HepG2 (cell line): Measurements from ENCODE around the gene DTNB. TPM values are rescaled to one million over a fixed set of nuclear protein-coding genes. Genes with fewer than 3 reads are reported as not detected.

Experiments
- ATAC-seq: fragments of 200-7000 bp; cut with Tn5 transposase; 3 replicates; pipeline ENCODE4 v1.9.1; 2020; ENCODE audit warnings: mild to moderate bottlenecking, moderate library complexity
- BruUV-seq: library from RNA; stranded (reverse); fragments of 400-500 nt; replicated peaks from 2 replicates; lab custom pipeline; 2021; lab: Mats Ljungman, UMichigan
- CTCF ChIA-PET: fragments of 300-600 bp; formaldehyde crosslinking; extraction: SDS; loops from one replicate; lab custom pipeline; 2021; ENCODE audit warnings: low total read pairs, inconsistent platforms, low intra/inter-chr PET ratio; lab: Yijun Ruan, JAX
- POLR2A ChIA-PET: fragments of 350-600 bp; sonication (Branson Sonifier 250); formaldehyde crosslinking; loops from one replicate; lab custom pipeline; 2020; ENCODE audit warnings: antibody characterized with exemption, inconsistent platforms; lab: Yijun Ruan, JAX
- DNase-seq: peaks from one replicate; pipeline ENCODE4 v3.0.0-alpha.2; 2015; ENCODE audit warnings: low spot score
- FAIRE-seq: peaks from 3 replicates; lab custom pipeline; 2011; peaks lifted over from hg19 to GRCh38; lab: Jason Lieb, UNC
- H2AFZ ChIP-seq: one replicate; pipeline ENCODE4 v1.6.1; 2011; ENCODE audit warnings: low read length, inconsistent platforms
- H3K27ac ChIP-seq: fragments of 300-600 bp; 3 replicates; pipeline ENCODE4 v1.8.0; 2011; ENCODE audit warnings: mixed run types, mild to moderate bottlenecking, mixed read lengths, low read length, inconsistent platforms; ENCODE audit not compliant: insufficient read depth; ENCODE audit errors: extremely low read length
- H3K27me3 ChIP-seq, 2 experiments: fragments of 200-600 bp in 1 of 2; 2 replicates in 1 of 2; 3 replicates in 1 of 2; pipeline versions ENCODE4 v1.6.0 to v1.8.0; 2011; ENCODE audit warnings: low read length in 2 of 2, mild to moderate bottlenecking in 2 of 2, moderate library complexity in 2 of 2, inconsistent platforms in 1 of 2; ENCODE audit not compliant: insufficient read depth in 2 of 2, control insufficient read depth in 1 of 2
- H3K36me3 ChIP-seq, 2 experiments: fragments of 200-600 bp in 1 of 2; replicated peaks in 1 of 2; 2 replicates in 1 of 2; 3 replicates in 1 of 2; pipeline versions ENCODE4 v1.5.1 to v1.8.0; 2011; ENCODE audit warnings: low read length in 2 of 2, inconsistent platforms in 1 of 2; ENCODE audit not compliant: insufficient read depth in 2 of 2, control insufficient read depth in 1 of 2
- H3K4me1 ChIP-seq: 2 replicates; pipeline ENCODE4 v1.5.1; 2012; ENCODE audit warnings: low read length, inconsistent platforms; ENCODE audit not compliant: insufficient read depth
- H3K4me2 ChIP-seq: 2 replicates; pipeline ENCODE4 v1.6.0; 2011; ENCODE audit warnings: low read depth, low read length, inconsistent platforms
- H3K4me3 ChIP-seq, 3 experiments: fragments of 200-600 bp in 1 of 3; sonication (generic), shearing (Covaris generic) in 1 of 3; replicated peaks in 1 of 3; 2 replicates each; pipeline ENCODE4 v1.5.1; 2011 to 2016; ENCODE audit warnings: low read length in 3 of 3, inconsistent platforms in 2 of 3, low read depth in 2 of 3, mild to moderate bottlenecking in 2 of 3, control low read depth in 1 of 3, mixed read lengths in 1 of 3; ENCODE audit not compliant: insufficient read depth in 1 of 3
- H3K79me2 ChIP-seq: one replicate; pipeline ENCODE4 v1.6.1; 2011; ENCODE audit warnings: low read length, inconsistent platforms; ENCODE audit not compliant: insufficient read depth
- H3K9ac ChIP-seq: 2 replicates; pipeline ENCODE4 v1.6.0; 2011; ENCODE audit warnings: mild to moderate bottlenecking, low read depth, low read length, inconsistent platforms; ENCODE audit not compliant: insufficient read depth
- H3K9me3 ChIP-seq: 2 replicates; pipeline ENCODE4 v1.5.1; 2012; ENCODE audit warnings: mild to moderate bottlenecking, low read length
- H4K20me1 ChIP-seq: 2 replicates; pipeline ENCODE4 v1.6.0; 2011; ENCODE audit warnings: inconsistent platforms, mild to moderate bottlenecking, low read length, moderate library complexity; ENCODE audit not compliant: insufficient read depth
- ELK4 ChIP-seq: sonication (generic); formaldehyde crosslinking; IDR thresholded peaks from 2 replicates; pipeline ENCODE4 v1.9.0; 2021; ENCODE audit warnings: missing genetic modification reagents, borderline replicate concordance
- GPBP1L1 ChIP-seq: sonication (generic); formaldehyde crosslinking; IDR thresholded peaks from 2 replicates; pipeline ENCODE4 v1.5.0; 2020; ENCODE audit warnings: mild to moderate bottlenecking, missing genetic modification reagents
- HDAC2 ChIP-seq: sonication (generic); formaldehyde crosslinking; IDR thresholded peaks from 2 replicates; pipeline ENCODE4 v1.4.0; 2020; ENCODE audit warnings: missing genetic modification reagents
- HNF4G ChIP-seq, 2 experiments: sonication (generic) in 1 of 2; formaldehyde crosslinking in 1 of 2; IDR thresholded peaks; 2 replicates each; pipeline versions ENCODE4 v1.4.0 to v1.6.1; 2011 to 2020; ENCODE audit warnings: borderline replicate concordance in 2 of 2, low read depth in 2 of 2, mild to moderate bottlenecking in 2 of 2, low read length in 1 of 2, missing genetic modification reagents in 1 of 2, moderate library complexity in 1 of 2
- MTERF4 ChIP-seq: sonication (generic); formaldehyde crosslinking; IDR thresholded peaks from 2 replicates; pipeline ENCODE4 v1.8.0; 2023; ENCODE audit warnings: mild to moderate bottlenecking, missing genetic modification reagents
- NCOA1 ChIP-seq: sonication (generic); formaldehyde crosslinking; IDR thresholded peaks from 2 replicates; pipeline ENCODE4 v1.9.0; 2021; ENCODE audit warnings: missing genetic modification reagents
- NR2F6 ChIP-seq, 2 experiments: IDR thresholded peaks; 2 replicates each; pipeline ENCODE4 v1.6.1; 2016; ENCODE audit warnings: antibody characterized with exemption in 1 of 2, mild to moderate bottlenecking in 1 of 2
- NRL ChIP-seq: sonication (generic); formaldehyde crosslinking; IDR thresholded peaks from 2 replicates; pipeline ENCODE4 v1.5.0; 2020; ENCODE audit warnings: missing genetic modification reagents, mild to moderate bottlenecking, moderate library complexity, borderline replicate concordance
- PAWR ChIP-seq: sonication (generic); formaldehyde crosslinking; IDR thresholded peaks from 2 replicates; pipeline ENCODE4 v1.4.0; 2020; ENCODE audit warnings: missing genetic modification reagents, mild to moderate bottlenecking, borderline replicate concordance
- SNAPC5 ChIP-seq: sonication (generic); formaldehyde crosslinking; IDR thresholded peaks from 2 replicates; pipeline ENCODE4 v1.8.1; 2023; ENCODE audit warnings: mild to moderate bottlenecking, missing genetic modification reagents, borderline replicate concordance
- ZKSCAN5 ChIP-seq: sonication (generic); formaldehyde crosslinking; IDR thresholded peaks from 2 replicates; pipeline ENCODE4 v1.5.1; 2020; ENCODE audit warnings: mild to moderate bottlenecking, missing genetic modification reagents
- ZNF276 ChIP-seq: sonication (generic); formaldehyde crosslinking; IDR thresholded peaks from 2 replicates; pipeline ENCODE4 v1.4.0; 2020; ENCODE audit warnings: mild to moderate bottlenecking, low read depth, missing genetic modification reagents
- ZNF317 ChIP-seq: sonication (generic); formaldehyde crosslinking; IDR thresholded peaks from 2 replicates; pipeline ENCODE4 v1.5.0; 2020; ENCODE audit warnings: mild to moderate bottlenecking, missing genetic modification reagents
- ZNF781 ChIP-seq: sonication (generic); formaldehyde crosslinking; IDR thresholded peaks from 2 replicates; pipeline ENCODE4 v1.5.1; 2020; ENCODE audit warnings: borderline replicate concordance, mild to moderate bottlenecking, missing genetic modification reagents; ENCODE audit errors: not compliant biosample characterization
- WGBS: methylation state at CpG from one replicate; pipeline ENCODE4 v1.1.6; 2017; ENCODE audit warnings: low lambda C conversion rate; 5-methylcytosine and 5-hydroxymethylcytosine counted together
- in situ Hi-C: cut with HindIII; loops from 2 replicates; pipeline ENCODE4 v1.10.0; 2017; ENCODE audit warnings: low pct_unique_long_range_greater_than_20kb; ENCODE audit not compliant: extremely low pct_ligation_motif_present
- intact Hi-C: fragments of 100-400 bp; cut with micrococcal nuclease; formaldehyde crosslinking; loops from one replicate; pipeline ENCODE4 v1.10.0; 2022; ENCODE audit not compliant: unreplicated experiment
- polyA plus RNA-seq, 8 experiments: library from polyadenylated mRNA; depleted of rRNA in 3 of 8; stranded (reverse) in 7 of 8; unstranded in 1 of 8; fragments of >200 nt; fragmentation: Illumina TruSeq in 4 of 8; extraction: Trizol in 4 of 8; gene quantifications; 2 replicates each; pipeline versions ENCODE4 v1.2.1 to v1.2.3, GENCODE V29; 2011 to 2016; ENCODE audit warnings: low read depth in 4 of 8, missing spikeins in 1 of 8, mixed read lengths in 1 of 8; ENCODE audit not compliant: insufficient read depth in 1 of 8
- total RNA-seq, 5 experiments: library from RNA; depleted of rRNA; stranded (reverse); fragments of >200 nt; fragmentation: Illumina TruSeq; extraction: Trizol; gene quantifications; 2 replicates each; pipeline ENCODE4 v1.2.3, GENCODE V29; 2016; ENCODE audit warnings: low read depth in 1 of 5

DTNB gene
- total and polyA plus RNA-seq, 2 of the 13 experiments (the other 11 are each of a cell fraction or from before 2014, with no cell fraction given): 14.4 to 23.9 TPM

- FAIRE-seq (no peak), DNase-seq (no peak), ATAC-seq (no peak)
- H3K27me3 ChIP-seq: no peaks in the 10 kb centered on the region
- BruUV-seq: no TSS peak
- H3K27ac ChIP-seq: no peak overlapping the region
- H3K9ac ChIP-seq: no peak overlapping the region
- ChIA-PET CTCF (no interaction called here), POLR2A (no interaction called here)
- no peak overlapping the region for H3K4me3 ChIP-seq
- no peaks in the 10 kb centered on the region for H3K9me3 ChIP-seq
- H3K4me1 ChIP-seq: no peaks in the 10 kb centered on the region
- H3K36me3 ChIP-seq: no peaks in the 10 kb centered on the region
- H4K20me1 ChIP-seq: no peaks in the 10 kb centered on the region
- H2AFZ ChIP-seq: no peak overlapping the region
- 94% methylated on average over 1 of the region's 1 CpG for WGBS
- H3K79me2 ChIP-seq: no peaks in the 10 kb centered on the region
- no peak overlapping the region for H3K4me2 ChIP-seq
- TF ChIP-seq NRL (CRISPR knock-in tag) (no peak), MTERF4 (no peak), PAWR (no peak), SNAPC5 (CRISPR knock-in tag) (no peak), ZNF317 (CRISPR knock-in tag) (no peak), NR2F6 (IDR thresholded peaks at IDR 0.05) (no peak), NR2F6 (CRISPR knock-in tag; IDR thresholded peaks at IDR 0.05) (no peak), ZNF276 (CRISPR knock-in tag) (no peak), ZKSCAN5 (CRISPR knock-in tag) (no peak), HNF4G (IDR thresholded peaks at IDR 0.05; ENCODE audit: borderline replicate concordance, low read depth, low read length) (no peak), HNF4G (CRISPR knock-in tag; IDR thresholded peaks at IDR 0.05; ENCODE audit: borderline replicate concordance, low read depth) (no peak), NCOA1 (no peak), HDAC2 (CRISPR knock-in tag) (no peak), GPBP1L1 (no peak), ZNF781 (CRISPR knock-in tag) (no peak), ELK4 (CRISPR knock-in tag) (no peak)
- intact Hi-C loops (loop anchor here (1.0 kb wide), 1 partner anchor 29 kb away; no protein-coding TSS in a partner anchor), in situ Hi-C loops (no loop called here)
Observed at GRCh38 chr2:25635797-25636196, 37.6 kb downstream of the DTNB start.
